SKM-1 treated with dmso at 0.1 percent for 144 hours (cell line): ENCODE data around the gene CENPO.

ENCODE experiments used
- DNase-seq: peaks from one replicate; lab custom pipeline; 2025; ENCODE audit not compliant: unreplicated experiment; lab: John Stamatoyannopoulos, UW

CENPO gene, protein sequence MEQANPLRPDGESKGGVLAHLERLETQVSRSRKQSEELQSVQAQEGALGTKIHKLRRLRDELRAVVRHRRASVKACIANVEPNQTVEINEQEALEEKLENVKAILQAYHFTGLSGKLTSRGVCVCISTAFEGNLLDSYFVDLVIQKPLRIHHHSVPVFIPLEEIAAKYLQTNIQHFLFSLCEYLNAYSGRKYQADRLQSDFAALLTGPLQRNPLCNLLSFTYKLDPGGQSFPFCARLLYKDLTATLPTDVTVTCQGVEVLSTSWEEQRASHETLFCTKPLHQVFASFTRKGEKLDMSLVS

DNA sequence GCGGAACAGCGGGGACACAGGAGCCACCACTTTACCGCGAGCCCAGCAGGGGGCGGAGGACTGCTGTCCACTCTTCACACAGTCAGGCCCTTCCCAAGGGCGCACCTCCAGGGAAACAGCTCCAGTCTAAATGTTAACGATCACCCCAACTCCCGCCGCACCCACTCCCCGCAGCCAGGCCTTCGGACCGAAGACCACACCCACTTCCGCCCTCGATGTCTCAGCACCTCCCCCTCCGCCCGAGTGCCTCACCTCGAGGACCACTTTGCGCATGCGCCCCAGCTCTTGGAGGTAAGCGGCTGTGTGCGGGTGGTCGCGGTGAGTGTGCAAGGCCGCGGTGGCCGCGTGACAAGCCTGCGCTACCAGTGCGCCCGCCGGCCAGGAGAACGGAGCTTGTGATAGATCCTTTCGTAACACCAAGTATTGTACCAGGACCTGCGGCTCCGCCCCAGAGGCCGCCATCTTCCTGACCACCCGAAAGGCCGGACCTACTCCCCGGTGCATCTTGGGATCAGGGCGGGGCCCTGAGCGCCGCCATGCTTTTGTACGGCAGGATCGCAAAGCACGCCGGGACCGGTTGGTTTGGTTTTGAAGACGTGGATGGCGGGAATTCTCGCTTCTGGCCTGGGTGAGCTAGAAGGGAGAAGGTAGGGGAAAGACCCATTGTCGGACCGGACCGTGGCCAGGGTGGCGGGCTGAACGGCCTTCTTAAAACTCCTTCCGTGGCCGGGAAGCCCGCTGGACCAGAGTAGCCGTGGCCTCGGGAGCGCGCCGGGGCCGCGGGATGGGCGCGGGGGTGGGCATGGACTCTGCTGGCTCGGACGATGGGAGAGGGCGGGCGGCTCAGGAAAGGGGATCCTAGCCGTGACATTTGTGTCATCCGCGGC lies at the start of gene CENPO, which contains the start of gene PTRHD1:
Gene CENPO, plus strand, starts transcription at position 552 of the 887 bp plus-strand sequence. CDS start 495 bp downstream, outside the sequence.
Gene PTRHD1, minus strand, starts transcription at position 518 of the 887 bp plus-strand sequence. Its CDS starts 14 bp downstream, at position 504.
- peak; percentile 95 for DNase-seq

DNA sequence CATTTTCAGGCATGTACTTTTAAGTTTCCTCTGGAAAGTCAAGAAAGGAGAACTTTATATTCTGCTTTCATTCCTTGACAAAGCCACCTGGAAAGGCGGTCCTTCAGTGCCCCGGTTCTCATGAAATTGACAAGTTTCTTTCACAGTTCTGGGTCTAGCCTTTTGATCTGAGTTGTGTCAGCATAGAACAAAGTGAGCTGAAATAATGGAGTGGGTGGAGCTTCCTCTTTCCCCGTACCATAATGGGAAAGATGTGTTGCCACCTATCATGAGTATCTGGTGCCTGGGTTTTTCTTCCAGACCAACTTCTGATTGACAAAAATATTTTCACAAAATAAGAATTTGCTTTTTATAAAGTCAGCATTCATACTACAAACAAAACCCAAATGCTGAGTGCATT lies 49.3 kb upstream of the CENPO start:
- no peak for DNase-seq

DNA sequence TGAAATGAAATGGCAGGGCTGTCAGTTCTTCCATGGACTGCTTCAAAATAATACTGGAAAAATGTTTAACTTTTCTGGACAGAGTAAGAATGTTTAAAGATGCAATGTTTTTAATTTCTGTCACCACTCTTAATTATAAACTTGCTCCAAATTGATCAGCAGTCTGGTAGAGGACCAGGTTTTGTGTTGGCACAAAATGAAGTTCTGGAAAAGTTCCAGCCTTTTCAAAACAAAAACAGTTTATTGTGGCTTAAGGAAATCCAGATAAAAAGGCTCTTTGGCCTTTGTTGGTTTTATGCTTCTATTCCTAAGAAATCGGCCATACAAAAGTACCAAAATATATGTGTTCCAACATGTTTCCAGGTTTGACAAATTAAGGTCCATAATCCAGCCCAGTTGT lies 48.9 kb upstream of the CENPO start:
- DNase-seq = no peak

DNA sequence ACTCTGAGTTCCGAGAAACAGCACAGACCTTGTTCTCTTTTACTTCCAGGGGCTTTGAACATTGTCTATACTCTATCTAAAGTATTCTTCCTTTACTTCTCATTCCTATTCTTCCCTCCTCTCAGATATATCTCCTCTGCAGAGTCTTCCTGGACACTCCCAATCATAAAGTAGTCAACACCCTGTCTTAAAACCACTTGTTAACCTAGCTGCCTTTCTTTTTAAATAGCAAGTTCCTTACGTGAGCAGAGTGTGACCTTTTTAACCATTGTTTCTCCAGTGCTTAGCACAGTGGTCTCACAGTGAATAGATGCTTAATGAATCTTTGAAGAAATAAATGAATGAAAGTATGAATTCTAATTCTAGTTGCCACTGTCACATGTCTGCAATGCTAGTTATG lies 47.4 kb upstream of the CENPO start:
- no peak for DNase-seq

DNA sequence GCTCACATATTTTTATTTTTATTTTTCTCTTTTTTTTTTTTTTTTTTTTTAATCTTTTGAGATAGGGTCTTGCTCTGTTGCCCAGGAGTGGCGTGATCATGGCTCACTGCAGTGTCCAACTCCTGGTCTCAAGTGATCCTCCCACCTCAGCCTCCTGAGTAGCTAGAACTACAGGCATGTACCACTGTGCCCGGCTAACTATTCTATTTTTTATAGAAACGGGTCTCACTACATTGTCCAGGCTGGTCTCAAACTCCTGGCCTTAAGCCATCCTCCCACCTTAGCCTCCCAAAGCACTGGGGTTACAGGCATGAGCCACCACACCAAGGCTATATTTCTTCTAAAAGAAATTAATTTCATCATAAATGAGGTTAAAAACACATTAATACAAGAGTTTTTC lies 45.9 kb upstream of the CENPO start:
- DNase-seq = no peak

DNA sequence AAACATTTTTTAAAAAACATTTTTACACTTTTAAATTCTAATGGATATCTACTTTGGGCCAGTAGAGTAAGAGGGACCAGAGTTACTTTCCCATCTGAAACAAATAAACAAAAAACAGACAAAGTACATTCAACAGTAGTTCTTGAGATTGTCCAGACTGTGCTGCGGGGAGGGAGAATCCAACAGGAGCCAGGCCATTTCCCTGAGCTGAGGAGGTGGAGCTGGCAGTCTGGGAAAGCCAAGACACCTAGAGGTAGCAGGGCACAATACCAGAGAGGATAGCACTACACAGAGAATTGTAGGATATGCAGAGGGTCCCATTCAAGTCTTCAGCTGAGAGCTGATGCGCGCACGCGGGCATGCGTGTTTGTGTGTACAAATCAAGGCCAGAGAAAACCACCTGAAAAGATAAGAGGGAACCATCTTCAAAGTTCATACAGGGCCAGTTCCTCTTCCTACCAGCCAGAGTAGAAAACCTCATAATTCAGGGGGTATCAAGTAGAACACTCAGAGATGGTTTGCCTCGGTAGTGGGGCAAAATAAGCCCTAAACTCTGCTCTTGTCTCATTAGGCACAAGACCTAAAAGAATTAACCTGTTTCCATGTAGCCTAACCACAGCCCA lies 44.0 kb upstream of the CENPO start:
- no peak for DNase-seq

DNA sequence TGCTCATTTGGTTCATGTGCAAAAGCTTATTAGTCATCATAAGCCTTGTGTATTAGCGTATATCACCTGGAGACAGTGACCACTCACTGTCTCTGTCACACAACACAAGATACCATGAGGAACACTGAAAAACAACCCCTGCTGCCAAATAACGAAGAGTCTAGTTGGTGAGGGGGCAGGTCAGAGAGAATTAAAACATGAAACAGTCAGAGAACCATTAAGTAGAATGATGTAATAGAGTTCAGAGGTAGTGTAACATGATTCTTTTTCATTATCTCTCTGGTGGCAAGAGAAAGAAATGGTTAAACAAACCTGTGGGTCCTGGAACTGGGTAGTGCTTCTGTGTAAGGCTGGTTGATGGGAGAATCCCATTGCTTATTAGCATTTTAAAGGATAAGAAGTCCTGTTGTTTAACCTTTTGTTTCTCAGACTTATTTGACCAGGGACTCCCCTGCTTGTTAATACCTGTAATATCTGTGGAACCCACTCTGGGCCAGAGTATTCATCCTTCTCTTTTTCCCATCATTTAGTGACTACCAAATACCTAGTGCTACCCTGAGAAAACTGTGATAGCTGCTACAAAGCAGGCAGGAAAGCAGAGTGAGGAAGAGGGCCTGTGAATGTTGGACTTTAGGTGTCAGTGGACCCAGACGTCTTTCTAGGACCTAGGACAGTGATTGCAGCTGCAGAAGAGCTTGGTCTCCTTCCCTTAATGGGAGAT lies 38.1 kb upstream of the CENPO start:
- no peak for DNase-seq

DNA sequence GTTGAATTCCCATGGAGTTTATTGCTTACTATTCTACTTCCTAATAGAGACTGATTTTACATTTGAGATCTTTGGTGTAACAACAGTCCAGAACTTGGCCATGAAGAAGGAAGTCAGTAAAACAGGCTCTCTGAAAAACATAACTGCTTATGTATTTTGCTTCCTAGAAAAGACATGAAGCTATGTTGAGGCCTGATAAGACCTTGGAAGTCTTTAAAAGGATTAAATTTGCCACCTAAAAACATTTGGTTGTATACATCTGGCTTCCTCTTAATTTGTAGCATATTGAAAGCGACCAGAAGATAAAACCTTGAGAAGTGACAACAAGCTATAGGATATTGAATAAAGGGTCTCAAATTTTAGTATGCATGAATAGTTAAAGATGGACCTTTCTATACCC lies 36.4 kb upstream of the CENPO start:
- DNase-seq = no peak

DNA sequence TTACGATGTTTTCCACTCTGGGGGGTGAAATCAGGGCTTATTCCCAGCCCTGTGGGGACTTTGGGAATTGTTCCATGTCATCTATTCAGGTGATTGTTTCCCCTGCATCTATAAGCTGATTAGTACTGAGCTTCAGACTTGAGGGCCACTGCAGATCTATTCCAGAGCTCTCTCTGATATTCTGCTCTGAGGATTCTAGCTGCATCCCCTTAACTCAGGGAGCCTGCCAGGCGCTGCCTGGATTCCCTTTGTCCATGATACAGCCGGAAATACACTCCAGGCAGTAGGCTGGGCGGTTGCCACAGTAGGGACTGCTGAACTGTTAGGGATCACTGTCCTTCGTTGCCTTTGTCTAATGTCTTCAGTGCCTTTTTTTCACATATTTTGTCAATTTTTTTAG lies 31.4 kb upstream of the CENPO start:
- no peak for DNase-seq

DNA sequence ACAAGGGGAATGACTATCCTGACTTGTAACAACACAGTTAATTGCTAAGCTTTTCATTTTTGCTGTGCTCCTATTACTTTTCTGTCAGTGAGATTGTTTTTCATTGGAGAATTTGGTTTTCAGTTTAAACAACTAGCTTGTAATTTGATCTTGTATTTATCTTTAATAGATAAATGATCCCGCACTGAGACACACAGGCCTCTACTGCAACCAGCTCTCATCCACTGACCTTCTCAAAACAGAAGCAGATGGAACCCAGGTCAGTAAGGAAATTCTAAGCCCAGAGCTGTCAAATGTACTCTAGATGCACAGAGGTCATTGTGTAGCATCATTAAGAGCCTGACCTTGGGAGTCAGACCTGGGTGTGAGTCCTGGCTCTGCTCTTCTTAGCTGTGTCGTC lies 30.7 kb upstream of the CENPO start:
- DNase-seq = no peak

DNA sequence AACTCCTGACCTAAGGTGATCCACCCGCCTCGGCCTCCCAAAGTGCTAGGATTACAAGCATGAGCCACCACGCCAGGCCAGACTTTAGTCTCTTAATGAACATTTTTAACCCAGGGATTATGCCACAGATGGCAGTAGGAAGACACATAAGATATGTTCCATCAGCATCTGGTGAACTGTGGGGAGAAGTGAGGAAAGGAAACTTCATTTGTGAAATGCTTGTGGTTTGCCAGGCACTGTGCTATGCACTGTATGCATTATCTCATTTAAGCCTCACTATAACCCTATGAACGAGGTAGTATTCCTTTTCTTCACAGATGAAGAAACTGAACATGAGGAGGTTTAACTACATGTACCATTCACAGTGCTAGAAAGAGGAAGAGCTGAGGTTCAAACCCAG lies 29.4 kb upstream of the CENPO start:
- DNase-seq = peak; percentile 13

DNA sequence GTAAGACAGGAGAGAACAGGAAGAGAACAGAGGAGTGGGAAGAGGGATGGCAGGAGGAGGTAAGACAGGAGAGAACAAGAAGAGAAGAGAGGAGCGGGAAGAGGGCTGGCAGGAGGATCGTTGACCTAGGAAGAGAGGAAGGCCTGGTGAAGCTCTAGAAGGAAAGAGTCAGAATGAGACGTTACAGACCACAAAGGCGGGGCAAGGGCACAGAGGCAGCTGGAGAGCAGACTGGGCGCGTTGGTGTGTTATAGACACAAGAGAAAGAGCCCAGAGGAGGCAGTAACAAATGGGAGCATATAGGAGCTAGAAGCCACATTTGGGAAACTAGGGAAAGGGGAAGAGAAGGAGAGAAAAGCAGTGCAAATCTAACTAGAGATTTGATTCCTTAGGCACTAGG lies 26.6 kb upstream of the CENPO start:
- no peak for DNase-seq

DNA sequence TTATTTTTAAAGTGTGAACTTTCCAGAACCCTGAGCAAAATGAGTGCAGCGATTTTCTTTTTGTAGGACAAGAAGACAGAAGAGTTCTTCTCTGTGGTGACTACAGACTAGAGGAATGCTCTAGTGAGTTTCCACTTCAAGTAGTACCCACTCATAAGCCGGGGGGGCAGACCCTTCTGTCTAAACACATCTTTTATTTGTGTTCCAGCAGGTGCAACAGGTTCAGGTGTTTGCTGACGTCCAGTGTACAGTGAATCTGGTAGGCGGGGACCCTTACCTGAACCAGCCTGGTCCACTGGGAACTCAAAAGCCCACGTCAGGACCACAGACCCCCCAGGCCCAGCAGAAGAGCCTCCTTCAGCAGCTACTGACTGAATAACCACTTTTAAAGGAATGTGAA lies 25.2 kb upstream of the CENPO start:
- DNase-seq = no peak

DNA sequence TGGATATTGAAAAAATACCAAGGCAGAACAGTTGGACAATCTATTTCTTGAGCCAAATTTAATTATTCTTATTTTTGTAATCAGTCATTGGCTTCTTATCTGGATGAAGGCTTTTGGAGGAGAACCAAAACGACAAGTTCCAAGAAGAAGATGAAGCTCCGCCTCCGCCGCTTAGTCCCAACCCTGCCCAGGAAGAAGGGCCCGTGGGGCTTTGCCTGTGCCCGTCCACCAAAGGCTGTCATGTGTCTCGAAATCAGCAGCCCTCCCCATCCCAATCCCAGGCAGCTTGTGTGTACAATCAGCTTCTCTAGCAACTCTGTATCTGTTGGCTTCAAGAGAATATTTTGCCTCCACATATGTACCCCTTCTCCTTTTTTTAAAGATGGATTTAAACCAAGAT lies 24.6 kb upstream of the CENPO start:
- no peak for DNase-seq

DNA sequence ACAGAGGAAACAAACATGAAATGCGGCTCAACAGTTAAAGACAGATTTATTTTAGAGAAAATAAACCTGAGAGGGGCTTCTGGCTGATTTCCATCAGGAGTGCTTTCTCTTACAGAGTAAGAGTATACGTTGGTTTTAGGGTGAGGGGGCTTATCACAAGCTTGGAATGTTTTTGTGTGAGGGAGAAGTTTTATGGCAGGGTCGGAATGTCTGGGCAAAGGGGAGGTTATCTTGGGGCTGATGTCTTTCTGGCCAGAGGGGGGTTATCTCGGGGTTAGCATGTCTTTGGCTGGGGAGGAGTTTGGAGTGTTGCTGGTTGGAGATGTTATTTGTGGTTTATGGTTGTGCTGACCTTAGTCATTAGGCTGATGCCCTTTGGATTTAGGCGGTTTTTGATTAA lies 22.2 kb upstream of the CENPO start:
- no peak for DNase-seq

DNA sequence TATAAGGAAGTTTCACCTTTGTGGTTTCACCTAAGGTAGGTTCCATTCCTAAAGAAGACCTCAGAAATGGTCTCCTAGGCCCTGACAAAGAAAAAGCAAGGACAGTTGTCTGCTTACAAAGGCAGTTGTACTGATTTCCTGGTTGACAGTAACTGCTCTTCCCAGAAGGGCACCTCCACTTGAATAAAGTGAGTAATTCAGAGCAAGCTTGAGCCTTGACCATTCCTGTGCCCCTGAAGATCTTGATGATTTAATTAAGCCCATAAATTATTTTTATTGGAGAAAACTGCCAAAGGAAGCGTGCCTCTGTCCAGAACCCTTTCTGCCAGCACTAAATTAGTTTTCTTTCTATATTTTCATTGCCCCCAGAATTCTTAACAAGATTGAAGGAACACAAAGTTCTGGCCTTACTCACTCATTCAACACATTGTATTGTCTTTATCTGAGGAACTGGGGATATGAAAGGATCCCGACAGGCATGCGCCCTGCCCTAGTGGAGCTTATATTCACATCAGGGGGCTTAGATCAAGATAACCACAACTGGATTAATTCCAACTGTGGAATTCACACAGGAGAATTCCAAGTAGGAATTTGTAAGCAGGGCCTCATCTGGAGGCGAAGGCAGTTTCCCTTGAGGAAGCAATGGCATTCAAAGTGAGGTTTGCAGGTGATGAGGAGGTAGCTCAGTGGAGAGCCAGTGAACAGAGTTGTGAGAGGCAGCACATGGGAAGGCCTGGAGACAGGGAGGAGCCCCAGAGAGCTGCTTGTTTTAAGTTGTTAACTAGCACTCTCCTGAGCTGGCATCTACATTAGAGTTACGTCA lies 21.2 kb upstream of the CENPO start:
- DNase-seq = no peak

DNA sequence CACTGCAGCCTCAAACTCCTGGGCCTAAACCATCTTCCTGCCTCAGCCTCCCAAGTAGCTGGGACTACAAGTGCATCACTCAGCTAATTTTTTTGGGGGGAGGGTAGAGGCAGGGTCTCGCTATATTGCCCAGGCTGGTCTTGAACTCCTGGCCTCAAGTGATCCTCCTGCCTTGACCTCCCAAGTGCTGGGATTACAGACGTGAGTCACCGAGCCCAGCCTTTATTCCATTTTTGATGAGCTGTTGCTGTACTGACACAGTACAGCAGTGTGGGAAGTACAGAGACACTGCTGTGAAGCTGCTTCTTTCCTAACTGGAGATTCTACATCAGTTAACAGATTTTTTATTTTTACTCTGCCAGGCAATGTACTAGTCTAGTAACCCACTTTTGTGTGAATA lies 18.9 kb upstream of the CENPO start:
- DNase-seq = no peak

DNA sequence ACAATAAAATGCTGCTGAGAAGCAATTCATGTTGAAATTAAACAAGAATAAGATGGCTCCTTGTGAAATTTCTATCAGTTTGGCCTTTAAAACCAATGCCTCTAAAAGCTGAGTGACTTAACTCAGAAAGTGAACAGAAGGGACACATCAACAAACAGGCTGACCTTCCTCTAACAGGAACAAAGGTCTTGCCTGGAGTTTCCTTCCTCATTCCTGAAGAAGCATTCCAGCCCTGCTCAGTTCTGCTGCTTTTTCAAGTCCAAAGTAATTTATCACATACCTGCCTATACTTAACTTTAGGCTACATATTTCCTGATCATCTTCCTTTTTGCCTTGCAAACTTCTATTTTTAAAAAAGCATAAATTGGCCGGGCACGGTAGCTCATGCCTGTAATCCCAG lies 14.1 kb upstream of the CENPO start:
- DNase-seq = peak; percentile 7

DNA sequence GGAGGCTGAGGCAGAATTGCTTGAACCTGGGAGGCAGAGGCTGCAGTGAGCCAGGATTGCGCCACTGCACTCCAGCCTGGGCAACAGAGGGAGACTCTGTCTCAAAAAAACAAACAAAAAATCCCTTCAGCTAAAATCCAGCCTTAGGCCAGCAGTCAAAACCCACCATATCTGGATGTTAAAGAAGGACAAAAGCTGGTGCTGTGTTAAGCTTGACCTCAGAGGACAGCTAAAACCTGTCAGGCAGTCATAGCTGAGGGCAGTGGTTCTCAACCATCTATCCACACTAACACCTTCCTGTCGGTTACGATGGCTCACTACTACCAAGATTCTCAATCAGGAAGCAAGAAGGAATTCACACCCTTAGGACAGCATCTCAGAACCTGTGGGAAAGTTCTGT lies 9.6 kb upstream of the CENPO start:
- DNase-seq = no peak

DNA sequence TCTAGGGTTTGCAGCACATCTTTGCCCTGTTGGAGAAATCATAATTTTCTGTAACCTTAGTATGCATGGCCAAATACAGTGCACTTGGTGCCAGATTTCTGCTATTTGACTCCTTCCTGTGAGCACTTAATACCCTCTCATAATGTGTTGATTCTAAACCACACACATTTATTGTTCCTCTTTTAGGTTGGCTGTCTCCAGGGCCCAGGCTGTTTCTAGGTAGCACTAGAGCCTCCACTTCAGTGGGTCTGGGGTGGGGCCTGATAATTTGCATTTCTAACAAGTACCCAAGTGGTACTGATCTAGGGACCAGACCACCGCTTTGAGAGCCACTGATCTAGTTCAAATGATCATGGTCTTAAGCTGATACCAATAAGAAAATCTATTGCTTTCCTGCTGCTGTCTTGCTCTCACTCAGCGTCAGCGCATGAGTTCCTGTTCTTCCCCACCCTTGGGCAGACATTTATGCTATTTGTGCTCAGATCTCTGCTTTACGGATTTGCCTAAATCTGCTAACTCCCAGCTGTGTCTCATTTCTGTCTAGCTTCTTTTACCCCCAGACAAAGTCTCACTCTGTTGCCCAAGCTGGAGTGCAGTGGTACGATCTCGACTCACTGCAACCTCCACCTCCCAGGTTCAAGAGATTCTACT lies 7.4 kb upstream of the CENPO start:
- DNase-seq = peak; percentile 17
